NCI-H2227 (cell line): ENCODE measurements around the gene ATP2C2.

ENCODE experiments used
- DNase-seq: peaks from one replicate; lab custom pipeline; 2025; ENCODE audit not compliant: unreplicated experiment; lab: John Stamatoyannopoulos, UW

ATP2C2 gene

DNA sequence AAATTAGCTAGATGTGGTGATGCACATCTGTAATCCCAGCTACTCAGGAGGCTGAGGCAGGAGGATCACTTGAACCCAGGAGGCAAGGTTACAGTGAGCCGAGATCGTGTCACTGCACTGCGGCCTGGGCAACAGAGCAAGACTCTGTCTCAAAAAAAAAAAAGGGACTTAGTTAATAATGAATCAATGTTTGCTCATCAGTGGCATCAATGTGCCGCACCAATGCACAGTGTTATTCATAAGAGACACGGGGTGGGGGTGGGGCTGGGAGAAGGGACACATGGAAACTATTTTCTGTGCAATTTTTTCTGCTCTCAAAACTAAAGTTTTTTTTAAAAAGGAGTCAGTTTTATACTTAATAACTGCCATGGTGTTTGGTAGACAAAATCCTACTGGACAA lies 6.8 kb upstream of the ATP2C2 start:
- DNase-seq: no peak

DNA sequence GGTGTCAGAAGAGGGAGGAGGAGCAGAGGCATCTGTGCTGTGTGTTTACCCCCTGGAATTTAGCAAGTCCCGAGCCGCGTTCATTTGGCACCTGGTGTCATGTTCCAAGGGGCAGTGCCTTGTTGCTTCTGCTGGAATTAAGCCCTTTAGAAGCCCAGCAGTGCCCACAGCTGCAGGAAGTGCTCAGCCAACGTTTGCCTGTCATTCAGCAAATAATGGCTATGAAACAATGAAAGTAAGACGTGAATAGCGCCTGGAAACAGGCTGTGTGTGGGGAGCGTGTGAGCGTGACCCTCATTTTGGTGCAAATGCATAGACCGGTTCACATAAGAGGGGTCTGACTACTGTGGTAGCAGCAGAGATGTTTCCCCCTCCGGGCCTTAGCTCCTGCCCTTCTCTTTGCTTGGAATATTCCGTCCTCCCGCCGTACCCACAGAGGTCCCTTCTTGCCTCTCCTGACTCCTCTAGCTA lies 5.8 kb upstream of the ATP2C2 start:
- DNase-seq: no peak

DNA sequence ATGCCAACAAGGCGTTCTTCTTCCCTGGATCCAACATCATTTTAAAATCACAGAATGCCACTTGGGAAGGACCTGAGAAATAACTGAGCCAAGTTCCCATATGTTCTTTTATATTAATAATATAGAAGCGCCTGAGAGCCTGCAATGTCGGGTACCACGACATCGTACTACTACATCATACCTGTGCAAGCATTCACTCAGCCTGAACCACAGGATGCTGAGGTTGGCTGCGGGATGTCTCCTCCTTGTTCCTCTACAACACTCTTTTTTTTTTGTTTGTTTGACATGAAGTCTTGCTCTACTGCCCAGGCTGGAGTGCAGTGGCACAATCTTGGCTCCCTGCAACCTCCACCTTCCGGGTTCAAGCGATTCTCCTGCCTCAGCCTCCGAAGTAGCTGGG lies 2.1 kb upstream of the ATP2C2 start:
- DNase-seq: no peak

DNA sequence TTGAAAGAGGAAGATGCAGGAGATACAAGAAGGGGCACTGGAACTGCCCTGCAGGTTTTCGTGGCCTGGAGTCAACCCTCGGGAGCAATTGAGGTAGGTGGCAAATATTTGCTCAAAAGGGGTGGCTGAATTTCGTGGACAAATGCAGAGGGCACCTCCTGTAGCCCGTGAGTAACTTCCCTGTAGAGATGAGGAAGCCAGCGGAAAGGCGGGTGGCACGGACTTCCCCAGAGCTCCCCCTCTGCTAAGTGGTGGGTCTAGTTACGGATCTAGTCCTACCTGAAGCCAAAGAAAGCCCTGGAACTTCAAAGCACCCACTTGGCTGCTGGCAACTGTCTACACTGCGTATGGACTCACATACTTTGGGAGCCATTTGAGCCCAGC lies 1.0 kb upstream of the ATP2C2 start:
- no peak for DNase-seq

DNA sequence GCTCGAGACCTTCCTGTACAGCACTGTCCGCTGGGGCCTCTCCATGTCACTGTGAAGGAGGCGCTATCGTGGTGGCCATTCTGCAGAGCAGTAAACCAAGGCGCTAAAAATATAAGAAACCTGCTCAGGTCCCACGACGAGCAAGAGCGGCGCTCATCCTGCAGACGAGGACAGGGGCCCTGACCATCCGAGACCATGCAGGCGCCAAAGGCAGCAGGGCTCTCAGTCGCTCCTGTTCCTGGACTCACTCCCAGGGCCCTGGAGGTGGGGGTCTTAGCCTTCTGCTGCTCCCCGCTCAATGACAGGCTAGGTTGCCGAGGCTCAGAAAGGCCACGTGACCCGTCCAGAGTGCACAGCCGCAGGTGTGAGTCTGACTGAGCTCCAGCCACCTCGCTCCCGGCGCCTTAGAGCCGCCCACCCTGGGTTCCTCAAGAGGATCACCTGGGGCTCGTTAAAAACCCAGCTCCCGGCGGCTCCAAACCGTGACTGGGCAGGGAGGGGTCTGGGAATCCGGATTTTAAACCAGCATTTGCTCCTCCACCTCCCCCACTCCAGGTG lies 509 bp upstream of the ATP2C2 start:
- no peak for DNase-seq

DNA sequence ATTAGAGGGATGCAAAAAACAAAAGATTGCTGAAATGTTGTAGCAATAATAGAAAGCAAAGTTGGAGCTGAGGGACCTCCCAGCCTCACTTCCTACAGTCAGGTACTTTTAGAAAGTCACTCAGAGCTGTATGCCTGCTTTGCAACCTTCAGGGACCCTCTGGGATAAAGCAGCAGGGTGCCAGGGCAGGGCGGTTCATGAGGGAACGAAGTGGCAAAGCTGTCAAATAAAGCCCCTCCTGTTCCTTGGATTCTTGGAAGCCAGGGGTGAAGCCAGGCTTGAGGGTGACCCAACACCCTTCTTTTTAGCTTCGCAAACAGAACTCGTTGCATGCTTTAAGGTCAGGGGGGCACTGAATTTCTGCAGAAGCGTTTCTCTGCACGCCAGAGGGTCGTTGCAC lies 767 bp downstream of the ATP2C2 start:
- no peak for DNase-seq

DNA sequence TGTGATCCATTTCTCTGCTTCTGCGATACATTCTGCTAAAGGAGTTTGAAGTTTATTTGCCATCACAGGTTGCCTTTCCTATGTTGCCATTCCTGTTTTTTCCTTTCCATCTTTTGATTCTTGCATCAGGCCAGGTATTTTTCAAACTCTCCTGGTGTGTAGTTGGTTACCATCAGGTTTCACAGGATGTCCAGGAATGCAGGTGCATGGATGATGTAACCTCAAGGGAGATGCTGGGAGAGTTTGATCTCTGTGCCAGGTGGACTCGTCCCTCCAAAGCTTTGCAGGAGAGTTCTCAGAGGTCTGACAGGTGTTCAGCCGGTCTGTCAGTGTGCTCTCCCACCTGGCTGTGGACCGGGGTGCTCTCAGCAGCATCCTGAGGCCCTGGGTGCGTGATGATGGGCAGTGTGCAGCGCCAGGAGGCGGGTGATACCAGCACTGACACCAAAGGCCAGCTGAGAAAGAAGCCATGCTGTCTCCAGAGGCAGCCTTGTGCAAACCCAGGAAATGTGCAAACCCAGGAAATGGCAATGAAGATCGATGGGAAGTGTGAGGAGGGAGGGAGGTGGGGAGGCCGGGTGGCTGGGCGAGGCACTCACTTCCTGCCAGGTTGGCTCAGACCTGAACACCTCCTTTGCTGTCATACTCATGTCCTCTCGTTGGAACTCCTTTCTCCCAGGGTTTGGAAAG lies 1.7 kb downstream of the ATP2C2 start:
- no peak for DNase-seq

DNA sequence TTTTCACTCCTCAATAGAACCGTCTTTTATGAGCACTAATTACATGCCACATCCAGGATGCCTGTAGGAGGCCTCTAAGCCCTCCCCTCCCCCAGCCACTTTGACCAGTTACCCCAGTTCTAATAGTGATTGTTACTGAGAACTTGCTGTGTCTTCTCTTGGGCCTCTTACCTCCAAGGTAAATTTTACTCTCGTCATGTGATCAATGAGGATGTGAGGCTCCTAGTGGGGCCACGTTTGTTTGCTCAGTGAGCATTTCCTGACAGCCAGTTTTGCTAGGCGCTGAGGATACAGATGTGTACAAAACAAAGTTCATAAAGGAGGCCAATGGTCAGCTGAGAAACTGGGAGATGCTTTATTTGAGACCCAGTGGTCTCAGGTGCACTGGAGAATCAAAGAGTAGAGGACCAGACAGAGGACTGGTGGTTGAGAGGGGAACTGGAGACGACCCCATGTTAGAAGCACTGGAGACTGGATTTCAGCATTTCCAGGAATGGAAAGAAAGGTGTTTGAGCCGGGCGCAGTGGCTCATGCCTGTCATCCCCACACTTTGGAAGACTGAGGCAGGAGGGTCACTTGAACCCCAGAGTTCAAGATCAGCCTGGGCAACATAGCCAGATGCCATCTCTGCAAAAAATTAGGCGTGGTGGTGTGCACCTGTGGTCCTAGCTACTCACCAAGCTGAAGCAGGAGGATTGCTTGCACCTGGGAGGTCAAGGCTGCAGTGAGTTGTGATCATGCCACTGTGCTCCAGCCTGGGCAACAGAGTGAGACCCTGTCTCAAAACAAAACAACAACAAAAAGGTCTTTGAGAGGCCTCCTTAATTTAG lies 2.6 kb downstream of the ATP2C2 start:
- DNase-seq: no peak

GRCh38 chr16:84371553-84371865 lies 3.2 kb downstream of the ATP2C2 start:
- DNase-seq: no peak

- DNase-seq: no peak
Observed at GRCh38 chr16:84373907-84374489, 5.7 kb downstream of the ATP2C2 start.

DNA sequence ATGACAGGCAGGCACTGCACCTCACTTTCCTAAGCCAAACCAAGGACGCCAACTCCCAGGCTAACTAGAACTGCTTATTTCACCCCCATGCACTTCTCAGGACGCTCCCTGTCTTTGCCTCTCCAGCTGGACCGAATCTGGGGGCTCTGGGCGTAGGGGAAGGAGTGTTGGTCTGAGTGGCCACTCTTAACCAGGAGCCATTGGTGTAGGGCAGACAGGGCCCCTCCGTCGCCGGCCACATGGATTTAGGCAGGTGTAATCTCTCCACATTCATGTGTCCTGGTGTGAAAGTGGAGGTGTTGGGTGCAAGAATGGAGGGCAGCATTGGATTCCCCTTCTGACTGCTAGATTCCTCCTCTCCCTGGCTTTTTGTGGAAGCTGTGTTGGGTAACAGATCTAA lies 9.8 kb downstream of the ATP2C2 start:
- DNase-seq: no peak

DNA sequence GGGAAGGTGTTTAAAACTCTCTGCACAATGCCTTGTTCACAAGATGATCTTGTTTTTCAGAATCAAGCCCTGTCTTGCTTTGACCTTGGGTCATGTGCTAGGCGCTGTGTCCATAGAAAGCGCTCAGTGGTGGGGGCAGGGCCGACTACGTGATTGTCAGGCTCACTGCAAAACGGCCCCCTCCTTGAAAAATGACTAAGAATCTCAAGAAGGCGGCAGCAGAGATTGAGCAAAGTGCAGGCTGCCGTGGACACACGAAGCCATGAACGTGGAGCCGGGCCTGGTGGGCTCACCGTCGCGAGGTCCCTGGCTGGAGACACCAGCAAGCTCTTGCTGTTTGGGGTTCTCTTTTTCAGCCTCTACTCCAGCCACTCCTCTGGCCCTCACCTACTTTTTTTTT lies 10.2 kb downstream of the ATP2C2 start:
- no peak for DNase-seq

DNA sequence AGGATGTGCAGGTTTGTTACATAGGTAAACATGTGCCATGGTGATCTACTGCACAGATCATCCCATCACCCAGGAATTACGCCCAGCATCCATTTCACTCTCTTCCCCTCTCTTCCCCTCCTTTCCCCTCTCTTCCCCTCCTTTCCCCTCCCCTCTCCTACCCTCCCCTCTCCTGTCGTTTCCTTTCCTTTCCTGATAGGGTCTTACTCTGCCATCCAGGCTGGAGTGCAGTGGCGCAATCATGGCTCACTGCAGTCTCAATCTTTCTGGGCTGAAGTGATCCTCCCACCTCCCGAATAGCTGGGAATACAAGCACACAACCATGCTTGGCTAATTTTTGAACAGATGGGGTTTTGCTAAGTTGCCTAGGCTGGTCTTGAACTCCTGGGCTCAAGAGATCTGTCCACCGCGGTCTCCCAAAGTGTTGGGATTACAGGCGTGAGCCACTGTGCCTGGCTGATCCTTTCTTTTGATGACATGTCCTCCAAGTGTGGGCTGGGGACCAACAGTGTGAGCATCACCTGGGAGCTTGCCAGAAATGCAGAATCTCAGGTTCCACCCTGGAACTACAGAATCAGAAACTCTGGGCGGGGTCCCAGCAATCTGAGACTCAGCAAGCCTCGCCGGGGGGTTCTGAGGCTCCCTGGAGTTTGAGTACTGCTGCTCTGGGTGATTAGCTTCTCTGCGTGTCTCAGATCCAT lies 10.8 kb downstream of the ATP2C2 start:
- no peak for DNase-seq

GRCh38 chr16:84379709-84380362 lies 11.5 kb downstream of the ATP2C2 start:
- DNase-seq: no peak

DNA sequence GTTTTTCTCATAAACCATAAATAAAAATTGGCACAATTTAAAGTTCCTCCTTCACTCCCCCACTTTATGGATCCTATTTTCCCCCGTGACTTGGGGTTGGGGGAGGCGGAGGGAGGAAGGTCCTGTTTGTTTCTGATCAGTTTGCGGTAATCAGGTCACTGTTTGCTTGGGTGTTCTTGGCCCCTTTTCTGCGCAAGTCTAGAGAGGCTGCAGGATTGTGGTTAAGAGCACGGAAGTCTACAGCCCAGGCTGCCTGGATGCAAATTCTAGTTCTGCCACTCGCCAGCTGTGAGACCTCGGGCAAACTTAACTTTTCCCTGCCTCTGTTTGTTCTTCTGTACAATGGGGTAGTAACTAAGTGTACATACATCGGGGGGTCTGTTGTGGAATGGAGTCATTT lies 12.1 kb downstream of the ATP2C2 start:
- no peak for DNase-seq

DNA sequence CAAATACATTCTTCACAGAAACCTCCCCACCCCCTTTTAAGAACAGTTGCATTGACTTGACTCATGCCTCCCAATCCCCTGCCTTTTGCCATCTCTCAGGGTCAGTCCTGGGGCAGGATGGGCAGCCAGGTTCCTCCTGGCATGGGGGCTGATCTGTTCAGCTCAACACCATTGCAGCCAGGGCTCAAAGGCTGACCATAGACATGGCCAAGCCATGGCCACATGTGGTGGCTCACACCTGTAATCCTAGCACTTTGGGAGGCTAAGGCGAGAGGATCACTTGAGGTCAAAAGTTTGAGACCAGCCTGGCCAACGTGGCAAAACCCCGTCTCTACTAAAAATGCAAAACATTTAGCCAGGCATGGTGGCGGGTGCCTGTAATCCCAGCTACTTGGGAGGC lies 14.1 kb downstream of the ATP2C2 start:
- DNase-seq: no peak

GRCh38 chr16:84383106-84383505 lies 14.8 kb downstream of the ATP2C2 start:
- DNase-seq: no peak

DNA sequence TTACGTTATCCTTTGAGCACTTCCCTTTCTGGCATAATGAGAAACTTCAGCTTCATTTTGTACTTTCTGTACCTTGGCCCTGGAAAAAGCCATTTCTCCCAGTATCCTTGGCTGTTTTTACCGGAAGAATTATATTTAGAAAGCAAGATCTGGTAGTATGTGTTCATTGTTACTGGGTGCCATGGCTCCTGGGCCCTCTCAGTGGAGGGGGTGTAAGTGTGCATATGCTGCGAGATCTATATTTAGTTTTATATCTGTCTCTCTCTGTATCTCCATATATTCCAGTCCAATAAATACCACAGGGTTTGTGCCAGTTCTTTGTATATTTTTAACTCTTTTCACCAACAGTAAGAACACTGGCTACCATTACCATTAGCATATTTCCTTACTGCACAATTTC lies 17.7 kb downstream of the ATP2C2 start:
- DNase-seq: no peak

DNA sequence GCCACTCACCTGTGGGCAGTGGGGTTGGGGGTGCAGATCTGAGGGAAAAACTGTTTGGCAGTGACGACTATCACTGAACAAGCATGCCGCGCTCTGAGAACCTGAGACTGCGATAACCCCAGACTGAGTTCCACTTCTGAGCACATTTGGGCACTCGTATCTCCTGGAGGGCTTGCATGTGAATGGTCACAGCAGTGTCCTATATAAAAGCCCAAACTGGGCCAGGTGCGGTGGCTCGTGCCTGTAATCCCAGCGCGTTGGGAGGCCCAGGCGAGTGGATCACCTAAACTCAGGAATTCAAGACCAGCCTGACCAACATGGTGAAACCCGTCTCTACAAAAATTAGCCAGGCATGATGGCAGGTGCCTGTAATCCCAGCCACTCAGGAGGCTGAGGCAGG lies 18.7 kb downstream of the ATP2C2 start:
- no peak for DNase-seq

GRCh38 chr16:84390131-84390785 lies 21.9 kb downstream of the ATP2C2 start:
- no peak for DNase-seq
